Glutamatergic neuron (in vitro differentiated cells): Measurements from ENCODE around the gene TCTN1. TPM values are rescaled to one million over a fixed set of nuclear protein-coding genes. Genes with fewer than 3 reads are reported as not detected.

Source experiments
- DNase-seq: peaks from one replicate; pipeline ENCODE4 v3.0.0; 2022
- H3K27ac Mint-ChIP-seq: one replicate; pipeline ENCODE4 v1.8.0; 2020; ENCODE audit warnings: mild to moderate bottlenecking, mixed read lengths, inconsistent platforms; ENCODE audit not compliant: unreplicated experiment
- H3K27me3 Mint-ChIP-seq: one replicate; pipeline ENCODE4 v1.8.0; 2020; ENCODE audit warnings: mild to moderate bottlenecking, moderate library complexity, mixed read lengths, inconsistent platforms; ENCODE audit not compliant: unreplicated experiment
- H3K36me3 Mint-ChIP-seq: one replicate; pipeline ENCODE4 v1.8.0; 2020; ENCODE audit warnings: mild to moderate bottlenecking, mixed read lengths, inconsistent platforms; ENCODE audit not compliant: unreplicated experiment
- H3K4me1 Mint-ChIP-seq: one replicate; pipeline ENCODE4 v1.8.0; 2020; ENCODE audit warnings: mild to moderate bottlenecking, low read depth, mixed read lengths, inconsistent platforms; ENCODE audit not compliant: unreplicated experiment
- H3K4me3 Mint-ChIP-seq: one replicate; pipeline ENCODE4 v1.8.0; 2020; ENCODE audit warnings: mild to moderate bottlenecking, mixed read lengths, inconsistent platforms; ENCODE audit not compliant: unreplicated experiment
- H3K9me3 Mint-ChIP-seq: one replicate; pipeline ENCODE4 v1.8.0; 2020; ENCODE audit warnings: mild to moderate bottlenecking, moderate library complexity, mixed read lengths, inconsistent platforms; ENCODE audit not compliant: unreplicated experiment
- total RNA-seq: library from RNA; stranded (reverse); fragmentation: NEBNext Ultra II Directional; extraction: Animal tissue kit (Norgen Biotek cat#: 25700); gene quantifications from one replicate; pipeline ENCODE4 v1.2.1, GENCODE V29; 2021; ENCODE audit not compliant: unreplicated experiment
- TF ChIP-seq, protein P1 (sequence below): fragments of 200-600 bp; sonication (generic); IDR thresholded peaks from one replicate; pipeline ENCODE4 v1.5.0; 2021; ENCODE audit not compliant: partially characterized antibody, unreplicated experiment

Gene TCTN1
- total RNA-seq, 1 donor from 2014 or later: 21.8 TPM

DNA sequence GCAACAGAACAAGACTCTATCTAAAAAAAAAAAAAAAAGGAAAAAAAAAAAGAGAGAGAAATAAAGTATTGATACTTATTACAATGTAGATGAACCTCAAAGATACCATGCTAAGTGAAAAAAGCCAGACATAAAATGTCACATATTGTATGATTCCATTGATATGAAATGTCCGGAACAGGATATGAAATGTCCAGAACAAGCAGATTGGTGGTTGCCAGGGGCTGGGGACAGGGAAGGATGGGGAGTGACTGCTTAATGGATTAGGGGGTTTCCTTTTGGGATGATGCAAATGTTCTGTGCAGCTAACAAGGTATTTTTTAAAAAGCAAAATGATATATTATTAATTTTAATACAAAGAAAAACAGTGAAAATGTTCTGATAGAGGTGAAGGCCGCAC is 70.0 kb downstream of the TCTN1 start:
- H3K36me3 Mint-ChIP-seq: no peaks in the 10 kb centered on the region
- no peak for DNase-seq
- TF ChIP-seq, protein P1, sequence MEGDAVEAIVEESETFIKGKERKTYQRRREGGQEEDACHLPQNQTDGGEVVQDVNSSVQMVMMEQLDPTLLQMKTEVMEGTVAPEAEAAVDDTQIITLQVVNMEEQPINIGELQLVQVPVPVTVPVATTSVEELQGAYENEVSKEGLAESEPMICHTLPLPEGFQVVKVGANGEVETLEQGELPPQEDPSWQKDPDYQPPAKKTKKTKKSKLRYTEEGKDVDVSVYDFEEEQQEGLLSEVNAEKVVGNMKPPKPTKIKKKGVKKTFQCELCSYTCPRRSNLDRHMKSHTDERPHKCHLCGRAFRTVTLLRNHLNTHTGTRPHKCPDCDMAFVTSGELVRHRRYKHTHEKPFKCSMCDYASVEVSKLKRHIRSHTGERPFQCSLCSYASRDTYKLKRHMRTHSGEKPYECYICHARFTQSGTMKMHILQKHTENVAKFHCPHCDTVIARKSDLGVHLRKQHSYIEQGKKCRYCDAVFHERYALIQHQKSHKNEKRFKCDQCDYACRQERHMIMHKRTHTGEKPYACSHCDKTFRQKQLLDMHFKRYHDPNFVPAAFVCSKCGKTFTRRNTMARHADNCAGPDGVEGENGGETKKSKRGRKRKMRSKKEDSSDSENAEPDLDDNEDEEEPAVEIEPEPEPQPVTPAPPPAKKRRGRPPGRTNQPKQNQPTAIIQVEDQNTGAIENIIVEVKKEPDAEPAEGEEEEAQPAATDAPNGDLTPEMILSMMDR: no peak
- no peaks in the 10 kb centered on the region for H3K9me3 Mint-ChIP-seq
- H3K4me3 Mint-ChIP-seq: no peak overlapping the region
- H3K4me1 Mint-ChIP-seq: no peaks in the 10 kb centered on the region
- H3K27ac Mint-ChIP-seq: no peak overlapping the region
- peaks cover 13% of the 10 kb centered on the region for H3K27me3 Mint-ChIP-seq

DNA sequence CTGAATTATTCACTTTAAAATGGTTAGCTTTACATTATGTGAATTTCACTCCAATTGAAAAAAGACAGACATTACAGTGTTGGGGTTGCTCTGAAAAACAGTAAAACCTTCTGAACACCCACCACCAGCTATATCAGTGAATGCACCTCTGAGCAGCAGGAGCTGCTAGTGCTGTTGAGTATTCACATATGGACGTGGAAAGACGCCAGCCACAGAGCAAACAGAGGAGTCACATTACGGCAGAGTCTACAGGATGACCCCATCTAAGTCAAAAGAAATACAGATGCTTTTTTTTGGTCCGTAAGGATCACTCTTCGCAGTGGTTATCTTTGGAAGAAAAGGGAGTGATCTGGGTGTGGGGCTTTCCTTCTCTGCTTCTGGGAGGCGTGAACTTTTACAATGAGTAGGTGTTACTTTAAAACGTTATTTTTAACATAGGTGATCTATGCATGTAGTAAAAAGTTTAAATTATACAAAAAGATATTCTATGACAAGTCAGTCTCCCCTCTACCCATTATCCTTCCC is 70.4 kb downstream of the TCTN1 start:
- H3K27ac Mint-ChIP-seq: no peak overlapping the region
- H3K27me3 Mint-ChIP-seq: peaks cover 13% of the 10 kb centered on the region
- no peak for DNase-seq
- TF ChIP-seq, protein P1: no peak
- H3K9me3 Mint-ChIP-seq: no peaks in the 10 kb centered on the region
- no peak overlapping the region for H3K4me3 Mint-ChIP-seq
- no peaks in the 10 kb centered on the region for H3K36me3 Mint-ChIP-seq
- no peaks in the 10 kb centered on the region for H3K4me1 Mint-ChIP-seq

DNA sequence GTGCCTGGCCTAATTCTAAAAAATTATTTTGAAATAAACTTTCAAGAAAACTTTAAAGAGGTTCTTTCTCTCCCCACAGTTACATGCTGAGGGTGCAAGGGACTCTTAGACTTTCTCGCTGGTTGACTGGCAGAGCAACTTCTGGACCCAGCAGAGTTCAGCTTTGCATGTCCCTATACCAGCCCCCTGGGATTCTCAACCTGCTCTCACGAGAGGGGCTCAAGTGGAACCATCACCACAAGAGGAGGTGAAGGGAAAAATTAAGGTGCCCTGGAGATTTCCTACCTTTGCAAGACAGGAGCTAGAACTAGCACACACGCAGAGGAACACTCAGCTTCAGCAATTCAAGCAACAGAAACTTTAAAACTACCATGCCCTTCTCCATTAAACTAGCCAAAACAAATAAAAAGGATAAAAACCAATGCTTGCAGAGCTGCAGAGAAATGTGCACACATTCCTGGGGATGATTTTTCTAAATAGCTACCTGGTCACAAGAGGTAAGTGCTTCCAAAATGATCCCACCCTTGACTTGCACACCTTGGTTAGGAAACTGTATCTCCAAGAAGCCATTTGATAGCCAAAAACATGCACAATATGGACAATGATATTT is 72.5 kb downstream of the TCTN1 start:
- no peaks in the 10 kb centered on the region for H3K4me1 Mint-ChIP-seq
- H3K4me3 Mint-ChIP-seq: no peak overlapping the region
- TF ChIP-seq, protein P1: no peak
- DNase-seq: no peak
- peaks cover 22% of the 10 kb centered on the region for H3K27me3 Mint-ChIP-seq
- H3K36me3 Mint-ChIP-seq: no peaks in the 10 kb centered on the region
- H3K27ac Mint-ChIP-seq: no peak overlapping the region
- no peaks in the 10 kb centered on the region for H3K9me3 Mint-ChIP-seq

DNA sequence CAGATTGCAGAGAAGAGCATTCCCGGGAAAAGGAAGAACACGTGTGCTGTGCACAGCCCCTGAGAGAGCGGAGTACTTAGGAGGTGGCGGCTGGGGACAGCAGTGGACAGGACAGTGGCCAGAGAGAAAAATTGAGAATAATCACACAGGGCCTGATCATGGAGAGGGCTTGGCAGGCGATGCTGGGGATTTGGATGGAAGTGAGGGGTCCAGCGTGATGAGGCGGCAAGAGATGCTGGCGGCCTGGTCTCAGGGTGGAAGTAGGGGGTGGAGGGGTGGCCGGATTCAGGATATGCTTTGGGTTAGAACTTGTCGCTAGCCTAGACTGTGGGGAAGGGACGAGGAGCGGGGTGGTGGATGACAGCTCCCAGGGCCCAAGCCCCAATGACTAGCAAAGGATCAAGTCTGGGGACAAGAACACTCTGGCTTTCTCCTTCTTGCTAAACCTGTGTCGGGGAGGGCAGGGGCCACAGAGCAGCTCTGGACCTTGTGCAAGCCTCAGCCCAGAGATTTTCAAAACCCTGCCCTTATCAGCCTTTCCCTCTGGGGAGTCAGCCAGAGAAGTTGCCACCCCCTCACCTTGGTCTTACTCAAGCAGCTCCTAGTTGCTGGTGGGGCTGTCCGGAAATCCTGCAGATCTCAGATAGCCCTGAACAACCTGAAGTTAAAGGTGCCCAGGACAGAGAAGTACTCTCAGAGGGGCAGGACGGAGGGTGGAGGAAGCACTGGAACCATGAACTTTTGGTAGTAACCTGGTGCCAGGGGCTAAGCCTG is 73.7 kb downstream of the TCTN1 start:
- Mint-ChIP-seq H3K36me3 (no peaks in the 10 kb centered on the region), H3K27me3 (peaks cover 28% of the 10 kb centered on the region), H3K27ac (no peak overlapping the region), H3K9me3 (peaks cover 2% of the 10 kb centered on the region), H3K4me1 (no peaks in the 10 kb centered on the region), H3K4me3 (peak overlapping the region; percentile 2)
- TF ChIP-seq, protein P1: no peak
- no peak for DNase-seq
